Fibroblast of lung (primary cell): ENCODE results near the gene MACROD2. TPM values are rescaled to one million over a fixed set of nuclear protein-coding genes. Genes with fewer than 3 reads are reported as not detected.

Experiments used
- DNase-seq, 2 donors: peaks; one replicate each; pipeline versions ENCODE4 v3.0.0 to v3.0.0-alpha.2; 2010; ENCODE audit warnings: low read depth in 2 of 2
- H2AFZ ChIP-seq: 2 replicates; pipeline ENCODE4 v1.5.1; 2012; ENCODE audit warnings: low read length, control low read depth, inconsistent platforms
- H3K27ac ChIP-seq: 2 replicates; pipeline ENCODE4 v1.5.1; 2011; ENCODE audit warnings: low read length, control low read depth; ENCODE audit not compliant: insufficient read depth
- H3K27me3 ChIP-seq: 2 replicates; pipeline ENCODE4 v1.5.1; 2011; ENCODE audit warnings: mild to moderate bottlenecking, low read length; ENCODE audit not compliant: control insufficient read depth, insufficient read depth
- H3K36me3 ChIP-seq: 2 replicates; pipeline ENCODE4 v1.5.1; 2011; ENCODE audit warnings: low read length; ENCODE audit not compliant: control insufficient read depth, insufficient read depth
- H3K4me1 ChIP-seq: 2 replicates; pipeline ENCODE4 v1.5.1; 2011; ENCODE audit warnings: low read length; ENCODE audit not compliant: control insufficient read depth, insufficient read depth; ENCODE audit errors: extremely low read depth
- H3K4me2 ChIP-seq: 2 replicates; pipeline ENCODE4 v1.5.1; 2011; ENCODE audit warnings: low read length, control low read depth; ENCODE audit not compliant: insufficient read depth; ENCODE audit errors: extremely low read depth
- H3K4me3 ChIP-seq, 4 experiments: fragments of 200-600 bp in 1 of 4; sonication (generic) in 1 of 4; replicated peaks in 1 of 4; 2 replicates each; pipeline ENCODE4 v1.5.1; 2011 to 2016; ENCODE audit warnings: low read length in 4 of 4, low read depth in 3 of 4, mild to moderate bottlenecking in 3 of 4, control low read depth in 2 of 4, inconsistent platforms in 1 of 4, mixed read lengths in 1 of 4; ENCODE audit not compliant: insufficient read depth in 1 of 4; ENCODE audit errors: control extremely low read depth in 1 of 4
- H3K79me2 ChIP-seq: 2 replicates; pipeline ENCODE4 v1.5.1; 2012; ENCODE audit warnings: mild to moderate bottlenecking, low read length, inconsistent platforms; ENCODE audit not compliant: control insufficient read depth, insufficient read depth
- H3K9ac ChIP-seq: 2 replicates; pipeline ENCODE4 v1.5.1; 2011; ENCODE audit warnings: mild to moderate bottlenecking, low read length, control low read depth; ENCODE audit not compliant: insufficient read depth
- H3K9me3 ChIP-seq: 2 replicates; pipeline ENCODE4 v1.5.1; 2012; ENCODE audit warnings: low read depth, low read length; ENCODE audit not compliant: control insufficient read depth, insufficient read depth
- H4K20me1 ChIP-seq: 2 replicates; pipeline ENCODE4 v1.5.1; 2011; ENCODE audit warnings: low read length; ENCODE audit not compliant: control insufficient read depth, insufficient read depth; ENCODE audit errors: extremely low read depth
- EZH2 ChIP-seq: IDR thresholded peaks from 2 replicates; pipeline ENCODE4 v1.5.1; 2012; ENCODE audit warnings: low read length, control low read depth, mild to moderate bottlenecking; ENCODE audit errors: missing control alignments
- polyA plus RNA-seq, 2 donors: library from polyadenylated mRNA; depleted of rRNA in 1 of 2; stranded (reverse) in 1 of 2; unstranded in 1 of 2; fragments of >200 nt; gene quantifications; 2 replicates each; pipeline ENCODE4 v1.2.1, GENCODE V29; 2011 to 2012; ENCODE audit warnings: missing spikeins in 1 of 2
- total RNA-seq: library from RNA; depleted of rRNA; stranded (reverse); fragments of >200 nt; gene quantifications from 2 replicates; pipeline ENCODE4 v1.2.1, GENCODE V29; 2014
- TF ChIP-seq, protein P1 (sequence below), 2 donors: IDR thresholded peaks in 1 of 2; conservative IDR thresholded peaks in 1 of 2; 1 replicate in 1 of 2; 2 replicates in 1 of 2; pipeline ENCODE4 v1.5.1; 2011 to 2012; ENCODE audit warnings: low read length in 2 of 2, control low read depth in 1 of 2, inconsistent platforms in 1 of 2, low read depth in 1 of 2, mild to moderate bottlenecking in 1 of 2

The MACROD2 gene
- total and polyA plus RNA-seq, 2 donors (not counting 1 experiment from before 2014, with no cell fraction given): 0.54 to 1.7 TPM

DNA sequence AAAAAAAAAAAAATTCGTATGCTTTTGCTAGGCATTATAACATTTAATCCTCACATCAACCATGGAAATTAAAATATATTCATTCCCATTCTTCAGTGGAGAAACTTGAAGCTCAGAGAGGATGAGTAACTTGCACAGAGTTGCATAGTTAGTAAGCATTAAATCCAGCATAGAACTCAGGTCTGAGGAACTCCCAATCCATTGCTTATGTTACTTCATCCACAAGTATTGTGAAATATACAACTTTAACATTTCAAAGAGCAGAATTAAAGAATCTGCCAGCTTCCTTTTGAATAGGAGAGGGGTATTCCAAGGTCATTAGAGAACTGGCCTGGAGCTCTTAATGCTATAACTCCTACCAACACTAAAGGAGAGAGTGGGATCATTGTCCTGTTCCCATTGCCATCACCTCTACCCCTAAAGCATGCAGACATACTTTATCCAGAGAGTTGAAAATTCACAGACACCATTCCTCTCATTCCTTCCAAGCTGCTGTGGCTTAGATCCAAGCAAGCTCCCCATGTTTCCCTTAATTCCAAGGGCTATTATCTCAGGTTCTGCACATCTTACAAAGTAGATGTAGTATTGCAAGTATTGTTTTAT, 250.2 kb downstream of the MACROD2 start:
- no peaks in the 10 kb centered on the region for H3K4me1 ChIP-seq
- H3K79me2 ChIP-seq: no peaks in the 10 kb centered on the region
- no peak overlapping the region for H2AFZ ChIP-seq
- no peak overlapping the region for H3K4me2 ChIP-seq
- no peaks in the 10 kb centered on the region for H3K36me3 ChIP-seq
- no peak overlapping the region for H3K4me3 ChIP-seq
- no peaks in the 10 kb centered on the region for H3K27me3 ChIP-seq
- no peak overlapping the region for H3K9ac ChIP-seq
- no peaks in the 10 kb centered on the region for H4K20me1 ChIP-seq
- TF ChIP-seq, protein P1, sequence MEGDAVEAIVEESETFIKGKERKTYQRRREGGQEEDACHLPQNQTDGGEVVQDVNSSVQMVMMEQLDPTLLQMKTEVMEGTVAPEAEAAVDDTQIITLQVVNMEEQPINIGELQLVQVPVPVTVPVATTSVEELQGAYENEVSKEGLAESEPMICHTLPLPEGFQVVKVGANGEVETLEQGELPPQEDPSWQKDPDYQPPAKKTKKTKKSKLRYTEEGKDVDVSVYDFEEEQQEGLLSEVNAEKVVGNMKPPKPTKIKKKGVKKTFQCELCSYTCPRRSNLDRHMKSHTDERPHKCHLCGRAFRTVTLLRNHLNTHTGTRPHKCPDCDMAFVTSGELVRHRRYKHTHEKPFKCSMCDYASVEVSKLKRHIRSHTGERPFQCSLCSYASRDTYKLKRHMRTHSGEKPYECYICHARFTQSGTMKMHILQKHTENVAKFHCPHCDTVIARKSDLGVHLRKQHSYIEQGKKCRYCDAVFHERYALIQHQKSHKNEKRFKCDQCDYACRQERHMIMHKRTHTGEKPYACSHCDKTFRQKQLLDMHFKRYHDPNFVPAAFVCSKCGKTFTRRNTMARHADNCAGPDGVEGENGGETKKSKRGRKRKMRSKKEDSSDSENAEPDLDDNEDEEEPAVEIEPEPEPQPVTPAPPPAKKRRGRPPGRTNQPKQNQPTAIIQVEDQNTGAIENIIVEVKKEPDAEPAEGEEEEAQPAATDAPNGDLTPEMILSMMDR (conservative IDR thresholded peaks at IDR 0.05 in 1 of 2, IDR thresholded peaks at IDR 0.05 in 1 of 2; ENCODE audit: low read depth in 1 of 2, low read length in 2 of 2): no peak
- no peak for TF ChIP-seq EZH2
- H3K27ac ChIP-seq: no peak overlapping the region
- peak; percentile 25 to 53 for DNase-seq
- no peaks in the 10 kb centered on the region for H3K9me3 ChIP-seq

DNA sequence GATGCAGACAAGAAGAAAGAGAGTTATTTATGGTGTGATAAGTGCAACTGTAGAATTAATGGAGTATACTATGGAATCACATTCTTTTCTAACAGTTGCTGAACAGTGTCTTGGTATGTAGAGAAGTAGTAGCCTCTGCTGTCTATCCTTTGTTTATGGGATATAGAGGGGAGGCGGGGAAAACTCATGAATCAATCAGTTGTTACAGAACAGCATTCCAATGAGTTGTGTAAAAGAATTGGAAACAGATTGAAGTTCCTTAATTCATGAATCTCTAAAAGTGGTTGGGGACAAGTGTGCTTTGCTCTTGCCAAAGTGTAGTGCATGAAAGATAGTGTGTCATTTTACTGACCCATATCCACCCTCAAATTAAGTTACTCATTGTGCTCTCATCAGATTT, 264.4 kb downstream of the MACROD2 start:
- no peak overlapping the region for H3K27ac ChIP-seq

DNA sequence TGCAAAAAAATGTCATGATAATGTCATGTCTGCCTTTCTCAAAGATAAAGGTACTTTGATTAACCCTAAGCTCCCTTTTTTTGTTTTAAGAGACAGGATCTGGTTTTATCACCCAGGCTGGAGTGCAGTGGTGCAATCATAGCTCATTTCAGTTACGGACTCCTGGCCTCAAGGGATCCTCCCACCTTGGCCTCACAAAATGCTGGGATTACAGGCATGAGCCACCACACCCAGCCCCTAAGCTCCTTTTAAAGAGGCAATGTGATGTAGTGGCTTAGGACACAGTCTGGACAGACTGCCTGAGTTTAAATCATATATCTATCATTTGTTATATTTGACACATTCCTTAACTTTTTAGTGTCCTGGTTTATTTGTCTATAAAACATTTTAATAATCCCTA, 265.1 kb downstream of the MACROD2 start:
- no peaks in the 10 kb centered on the region for H4K20me1 ChIP-seq
- H3K9me3 ChIP-seq: no peaks in the 10 kb centered on the region
- no peaks in the 10 kb centered on the region for H3K4me1 ChIP-seq
- no peak for TF ChIP-seq EZH2
- TF ChIP-seq, protein P1 (conservative IDR thresholded peaks at IDR 0.05 in 1 of 2, IDR thresholded peaks at IDR 0.05 in 1 of 2; ENCODE audit: low read depth in 1 of 2, low read length in 2 of 2): no peak
- H3K9ac ChIP-seq: no peak overlapping the region
- DNase-seq: no peak
- no peak overlapping the region for H3K4me3 ChIP-seq
- no peak overlapping the region for H3K27ac ChIP-seq
- H2AFZ ChIP-seq: no peak overlapping the region
- no peak overlapping the region for H3K4me2 ChIP-seq
- no peaks in the 10 kb centered on the region for H3K79me2 ChIP-seq
- H3K36me3 ChIP-seq: no peaks in the 10 kb centered on the region
- H3K27me3 ChIP-seq: no peaks in the 10 kb centered on the region

More for the DNA sequence above, 264.4 kb downstream of the MACROD2 start:
- TF ChIP-seq, protein P1 (conservative IDR thresholded peaks at IDR 0.05 in 1 of 2, IDR thresholded peaks at IDR 0.05 in 1 of 2; ENCODE audit: low read depth in 1 of 2, low read length in 2 of 2): no peak
- TF ChIP-seq EZH2: no peak
- no peaks in the 10 kb centered on the region for H3K27me3 ChIP-seq
- H2AFZ ChIP-seq: no peak overlapping the region
- H3K9ac ChIP-seq: no peak overlapping the region
- H3K4me2 ChIP-seq: peak overlapping the region; percentile 23
- H3K36me3 ChIP-seq: no peaks in the 10 kb centered on the region
- no peak overlapping the region for H3K4me3 ChIP-seq
- H3K9me3 ChIP-seq: no peaks in the 10 kb centered on the region
- DNase-seq: peak in 1 of 2 donors; percentile 20
- H3K4me1 ChIP-seq: no peaks in the 10 kb centered on the region
- H3K79me2 ChIP-seq: no peaks in the 10 kb centered on the region
- H4K20me1 ChIP-seq: no peaks in the 10 kb centered on the region
